Measurements from ENCODE around the gene TPRX2.
"Not testable (repeated sequence)": the region's sequence is repeated elsewhere in the genome, so short reads cannot be mapped to it uniquely, and the experiment has no call there.

TPRX2 gene

DNA sequence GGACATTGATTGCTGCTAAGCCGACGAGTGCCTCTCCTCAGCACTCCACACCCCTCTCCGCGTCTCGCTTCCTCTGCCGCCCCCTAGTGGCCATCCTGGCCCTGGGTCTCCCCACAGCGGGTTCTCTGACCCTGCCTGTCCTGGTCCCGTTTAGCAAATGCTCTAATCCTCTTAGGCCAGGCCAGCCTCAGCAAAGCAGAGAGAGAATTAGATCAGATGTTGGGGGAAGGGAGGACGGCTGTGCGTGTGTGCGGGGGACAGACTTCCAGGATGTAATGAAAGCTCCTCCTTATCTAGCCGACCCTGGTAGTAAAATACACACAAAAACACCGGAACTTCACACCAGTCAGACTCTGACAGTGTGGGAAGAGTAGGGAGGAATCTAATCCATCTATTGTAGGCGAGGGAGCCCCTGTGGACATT is 4.5 kb downstream of the TPRX2 start:
- Histone ChIP-seq H3K9ac (ENCODE audit: low read depth, low read length) (no peak overlapping the region), H3K27me3 (ENCODE audit: control insufficient read depth, insufficient read depth, low read length) (peaks cover 4% of the 10 kb centered on the region)

DNA sequence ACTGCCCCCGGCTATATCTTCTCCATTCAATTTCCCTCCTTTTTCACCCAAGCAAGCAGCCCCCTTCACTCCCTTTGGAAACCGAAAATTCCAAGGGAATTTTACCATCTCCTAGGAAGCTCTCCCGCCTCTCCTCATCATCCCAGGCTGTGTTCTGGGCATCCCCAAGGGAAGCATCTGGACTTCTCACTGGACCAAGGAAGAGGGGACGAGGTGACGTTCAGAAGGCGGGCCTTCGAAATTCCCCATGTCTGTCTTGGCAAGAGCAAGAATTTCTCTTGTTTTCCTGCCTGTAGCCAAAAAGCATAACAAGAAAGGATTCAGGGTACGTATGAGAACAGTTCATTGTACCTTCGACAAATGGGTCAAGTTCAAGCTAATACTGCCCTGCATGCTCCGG is 6.1 kb downstream of the TPRX2 start:
- H3K9me3 ChIP-seq (replicated peaks; ENCODE audit: low read length) = no peaks in the 10 kb centered on the region
- no peak overlapping the region for H3K4me3 ChIP-seq (ENCODE audit: low read length)
- no peak overlapping the region for H3K4me2 ChIP-seq (ENCODE audit: low read length)
- H3K36me3 ChIP-seq (ENCODE audit: insufficient read depth, low read length) = no peaks in the 10 kb centered on the region
- no peak overlapping the region for H3K9ac ChIP-seq (ENCODE audit: low read depth, low read length)
- peaks cover 4% of the 10 kb centered on the region for H3K27me3 ChIP-seq (ENCODE audit: control insufficient read depth, insufficient read depth, low read length)
- no peaks in the 10 kb centered on the region for H3K4me1 ChIP-seq (ENCODE audit: control insufficient read depth, insufficient read depth, low read length)

More for the DNA sequence above, 4.5 kb downstream of the TPRX2 start:
- Histone ChIP-seq H3K9me3 (replicated peaks; ENCODE audit: low read length) (no peaks in the 10 kb centered on the region), H3K4me2 (ENCODE audit: low read length) (no peak overlapping the region), H3K36me3 (ENCODE audit: insufficient read depth, low read length) (no peaks in the 10 kb centered on the region), H3K4me3 (ENCODE audit: low read length) (no peak overlapping the region), H3K4me1 (ENCODE audit: control insufficient read depth, insufficient read depth, low read length) (no peaks in the 10 kb centered on the region)

DNA sequence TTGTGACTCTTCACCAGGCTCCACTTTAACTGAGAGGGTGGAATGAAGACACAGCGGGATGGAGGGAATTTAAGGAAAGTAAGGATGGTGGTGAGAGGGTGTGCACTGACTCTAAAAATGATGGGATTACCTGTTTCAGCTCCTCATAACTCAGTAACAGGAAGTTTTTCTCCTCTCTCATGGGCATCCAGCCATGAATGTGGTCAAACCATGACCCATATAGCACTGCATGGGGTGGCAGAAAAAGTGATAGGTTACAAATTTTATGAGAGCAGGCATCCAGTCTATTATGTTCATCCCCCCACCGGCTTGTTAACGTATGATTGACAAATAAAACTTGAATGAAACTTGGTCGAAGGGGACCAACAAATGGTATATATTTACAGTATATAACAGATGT is 19.9 kb downstream of the TPRX2 start:
- Histone ChIP-seq H3K4me1 (ENCODE audit: control insufficient read depth, insufficient read depth, low read length) (no peaks in the 10 kb centered on the region), H3K9ac (ENCODE audit: low read depth, low read length) (no peak overlapping the region), H3K9me3 (replicated peaks; ENCODE audit: low read length) (no peaks in the 10 kb centered on the region), H3K4me2 (ENCODE audit: low read length) (no peak overlapping the region), H3K36me3 (ENCODE audit: insufficient read depth, low read length) (no peaks in the 10 kb centered on the region), H3K4me3 (ENCODE audit: low read length) (no peak overlapping the region), H3K27me3 (ENCODE audit: control insufficient read depth, insufficient read depth, low read length) (peaks cover 12% of the 10 kb centered on the region)

DNA sequence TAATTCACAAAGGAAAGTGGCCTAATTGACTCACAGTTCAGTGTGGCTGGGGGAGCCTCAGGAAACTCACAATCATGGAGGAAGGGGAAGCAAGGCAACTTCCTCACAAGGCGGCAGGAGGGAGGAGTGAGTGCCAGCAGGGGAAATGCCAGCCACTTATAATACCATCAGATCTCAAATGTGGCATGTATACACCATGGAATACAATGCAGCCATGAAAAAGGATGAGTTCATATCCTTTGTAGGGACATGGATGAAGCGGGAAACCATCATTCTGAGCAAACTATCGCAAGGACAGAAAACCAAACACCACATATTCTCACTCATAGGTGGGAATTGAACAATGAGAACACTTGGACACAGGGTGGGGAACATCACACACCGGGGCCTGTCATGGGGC is 20.4 kb downstream of the TPRX2 start:
- H3K36me3 ChIP-seq (ENCODE audit: insufficient read depth, low read length); H3K4me3 ChIP-seq (ENCODE audit: low read length); H3K9ac ChIP-seq (ENCODE audit: low read depth, low read length); H3K4me1 ChIP-seq (ENCODE audit: control insufficient read depth, insufficient read depth, low read length); H3K4me2 ChIP-seq (ENCODE audit: low read length); H3K9me3 ChIP-seq (replicated peaks; ENCODE audit: low read length): not testable (repeated sequence)
- peaks cover 12% of the 10 kb centered on the region for H3K27me3 ChIP-seq (ENCODE audit: control insufficient read depth, insufficient read depth, low read length)

DNA sequence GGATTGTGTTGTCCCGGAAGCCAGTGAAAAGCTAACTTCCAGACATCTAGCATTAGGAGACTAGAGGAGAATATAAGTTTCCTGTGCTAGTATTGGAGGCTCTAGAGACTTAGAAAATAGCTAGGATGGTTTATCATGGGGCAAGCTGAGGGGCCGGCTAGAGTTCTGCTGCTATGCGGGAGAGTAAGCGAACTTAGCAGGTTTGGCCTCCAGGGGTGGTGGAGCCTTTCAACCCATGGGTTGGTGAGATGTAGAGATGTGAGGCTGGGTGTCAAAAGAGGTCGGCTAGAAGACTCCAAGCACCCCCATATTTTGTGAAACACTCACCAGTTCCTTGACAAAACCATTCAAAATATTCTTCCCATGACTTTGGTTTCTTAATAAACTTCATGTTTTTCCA is 22.7 kb downstream of the TPRX2 start:
- Histone ChIP-seq H3K27me3 (ENCODE audit: control insufficient read depth, insufficient read depth, low read length) (peaks cover 27% of the 10 kb centered on the region), H3K4me1 (ENCODE audit: control insufficient read depth, insufficient read depth, low read length) (no peaks in the 10 kb centered on the region), H3K4me3 (ENCODE audit: low read length) (no peak overlapping the region), H3K36me3 (ENCODE audit: insufficient read depth, low read length) (no peaks in the 10 kb centered on the region), H3K4me2 (ENCODE audit: low read length) (no peak overlapping the region), H3K9me3 (replicated peaks; ENCODE audit: low read length) (no peaks in the 10 kb centered on the region), H3K9ac (ENCODE audit: low read depth, low read length) (no peak overlapping the region)

DNA sequence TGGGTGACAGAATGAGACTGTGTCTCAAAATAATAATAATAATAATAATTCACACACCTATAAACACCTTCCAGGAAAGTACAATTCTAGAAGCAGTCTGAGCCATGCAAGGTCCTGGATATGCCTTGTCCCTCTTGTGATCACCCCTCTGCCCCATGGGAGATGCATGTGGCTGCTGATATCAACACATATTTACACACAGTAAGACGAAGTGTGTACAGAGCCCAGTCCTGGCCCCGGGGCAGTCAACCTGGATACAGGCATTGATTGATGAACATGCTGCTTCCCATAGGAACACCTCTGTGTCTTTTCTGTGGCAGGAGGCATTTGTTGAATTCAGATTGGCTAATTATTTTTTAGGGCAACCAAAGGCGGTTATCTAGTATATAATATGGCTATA is 23.9 kb downstream of the TPRX2 start:
- Histone ChIP-seq H3K4me2 (ENCODE audit: low read length) (no peak overlapping the region), H3K27me3 (ENCODE audit: control insufficient read depth, insufficient read depth, low read length) (peaks cover 28% of the 10 kb centered on the region), H3K9ac (ENCODE audit: low read depth, low read length) (no peak overlapping the region), H3K4me1 (ENCODE audit: control insufficient read depth, insufficient read depth, low read length) (no peaks in the 10 kb centered on the region), H3K4me3 (ENCODE audit: low read length) (no peak overlapping the region), H3K9me3 (replicated peaks; ENCODE audit: low read length) (no peaks in the 10 kb centered on the region), H3K36me3 (ENCODE audit: insufficient read depth, low read length) (no peaks in the 10 kb centered on the region)

DNA sequence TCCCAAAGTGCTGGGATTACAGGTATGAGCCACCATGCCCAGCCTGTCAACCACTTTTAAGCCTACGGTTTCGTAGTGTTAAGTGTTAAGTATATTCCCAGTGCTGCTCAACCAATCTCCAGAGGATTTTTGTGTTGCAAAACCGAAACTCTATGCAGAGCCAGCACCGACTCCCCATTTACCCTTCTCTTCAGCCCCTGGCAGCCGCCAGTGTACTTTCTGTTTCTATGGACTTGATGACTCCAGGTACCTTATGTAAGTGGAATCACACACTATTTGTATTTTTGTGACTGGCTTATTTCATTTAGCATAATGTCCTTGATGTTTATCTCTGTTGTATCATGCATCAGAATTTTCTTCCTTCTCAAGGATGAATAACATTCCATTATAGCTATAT is 26.0 kb downstream of the TPRX2 start:
- peaks cover 26% of the 10 kb centered on the region for H3K27me3 ChIP-seq (ENCODE audit: control insufficient read depth, insufficient read depth, low read length)

DNA sequence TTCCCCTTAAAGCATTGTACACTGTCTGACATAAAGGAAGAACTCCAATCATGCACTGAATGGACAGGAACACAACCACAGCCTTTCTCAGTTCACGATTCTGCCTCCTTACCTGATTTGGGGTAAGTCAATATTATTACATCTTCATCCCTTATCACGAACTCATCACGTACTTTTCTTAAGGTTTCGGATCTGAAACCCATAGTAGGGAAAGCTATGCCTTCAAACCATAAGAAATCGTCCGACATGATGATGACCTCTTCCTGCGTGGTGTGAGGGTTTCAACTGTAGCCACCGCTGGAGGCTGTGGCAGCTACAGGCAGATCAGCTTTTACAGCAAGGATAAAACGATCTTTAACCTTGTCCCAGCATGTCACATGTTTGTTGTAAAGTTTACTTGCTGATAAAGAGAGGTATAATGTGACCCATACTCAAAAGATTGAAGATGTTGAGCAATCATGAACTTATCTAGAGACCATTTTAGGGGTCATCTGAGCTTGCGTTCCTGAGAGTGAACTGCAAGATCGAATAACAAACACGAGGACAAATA is 27.1 kb downstream of the TPRX2 start, which contains the start of gene SULT2A1:
SULT2A1 (minus strand) TSS at position 306 of the 550 bp plus-strand sequence; CDS start at position 248, 58 bp downstream.
- Histone ChIP-seq H3K9me3 (replicated peaks; ENCODE audit: low read length) (no peaks in the 10 kb centered on the region), H3K9ac (ENCODE audit: low read depth, low read length) (no peak within 1 kb of the TSS), H3K4me1 (ENCODE audit: control insufficient read depth, insufficient read depth, low read length) (no peaks in the 10 kb centered on the region), H3K4me3 (ENCODE audit: low read length) (no peak within 1 kb of the TSS), H3K36me3 (ENCODE audit: insufficient read depth, low read length) (no peaks in the 10 kb centered on the region), H3K4me2 (ENCODE audit: low read length) (no peak within 1 kb of the TSS), H3K27me3 (ENCODE audit: control insufficient read depth, insufficient read depth, low read length) (peaks cover 26% of the 10 kb centered on the region)

More for the DNA sequence above, 26.0 kb downstream of the TPRX2 start:
- Histone ChIP-seq H3K9ac (ENCODE audit: low read depth, low read length) (no peak overlapping the region), H3K4me2 (ENCODE audit: low read length) (no peak overlapping the region), H3K36me3 (ENCODE audit: insufficient read depth, low read length) (no peaks in the 10 kb centered on the region), H3K4me1 (ENCODE audit: control insufficient read depth, insufficient read depth, low read length) (no peaks in the 10 kb centered on the region), H3K9me3 (replicated peaks; ENCODE audit: low read length) (no peaks in the 10 kb centered on the region), H3K4me3 (ENCODE audit: low read length) (no peak overlapping the region)

DNA sequence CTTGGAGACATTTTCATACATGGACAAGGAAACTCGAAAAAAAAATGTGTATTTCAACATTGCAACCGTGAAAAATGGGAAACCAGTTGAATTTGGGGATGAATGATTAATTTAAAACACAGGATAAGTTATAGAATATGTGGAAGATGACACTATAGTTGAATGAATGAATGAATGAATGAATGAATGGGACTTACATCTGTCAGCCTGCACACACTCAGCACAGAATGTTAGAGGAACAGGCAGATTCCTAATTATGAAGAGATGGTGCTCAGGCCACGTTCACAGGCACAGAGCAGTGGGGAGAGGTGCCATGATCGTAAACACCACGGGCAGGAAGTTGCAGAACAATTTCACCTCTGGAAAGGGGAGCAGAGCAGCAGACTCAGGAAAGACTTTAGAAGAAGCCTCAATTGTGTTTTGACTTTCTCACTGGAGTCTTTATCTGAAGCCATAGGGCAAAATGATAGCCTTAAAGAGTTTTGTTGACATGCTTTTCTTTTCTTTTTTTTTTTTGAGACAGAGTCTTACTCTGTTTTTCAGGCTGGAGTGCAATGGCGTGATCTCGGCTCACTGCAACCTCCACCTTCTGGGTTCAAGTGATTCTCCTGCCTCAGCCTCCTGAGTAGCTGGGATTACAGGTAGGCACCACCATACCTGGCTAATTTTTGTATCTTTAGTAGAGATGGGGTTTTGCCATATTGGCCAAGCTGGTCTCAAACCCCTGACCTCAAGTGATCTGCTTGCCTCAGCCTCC is 32.0 kb downstream of the TPRX2 start:
- Histone ChIP-seq H3K9ac (ENCODE audit: low read depth, low read length) (no peak overlapping the region), H3K4me1 (ENCODE audit: control insufficient read depth, insufficient read depth, low read length) (no peaks in the 10 kb centered on the region), H3K36me3 (ENCODE audit: insufficient read depth, low read length) (no peaks in the 10 kb centered on the region), H3K4me3 (ENCODE audit: low read length) (no peak overlapping the region), H3K27me3 (ENCODE audit: control insufficient read depth, insufficient read depth, low read length) (peaks cover 8% of the 10 kb centered on the region), H3K9me3 (replicated peaks; ENCODE audit: low read length) (no peaks in the 10 kb centered on the region), H3K4me2 (ENCODE audit: low read length) (no peak overlapping the region)

DNA sequence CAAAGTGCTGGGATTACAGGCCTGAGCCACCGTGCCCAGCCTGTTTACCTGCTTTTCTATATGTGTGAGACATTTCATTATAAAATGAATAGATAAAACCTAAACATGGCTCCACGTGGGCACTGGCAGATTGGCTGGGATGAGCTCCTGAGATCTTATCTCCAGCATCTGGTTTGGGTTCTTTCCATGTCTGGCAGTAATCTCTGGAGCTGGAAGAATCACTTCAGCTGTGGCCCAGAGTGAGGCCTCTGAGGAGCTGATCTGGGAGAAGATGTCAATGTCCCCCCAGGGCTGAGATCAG is 32.5 kb downstream of the TPRX2 start:
- H3K4me1 ChIP-seq (ENCODE audit: control insufficient read depth, insufficient read depth, low read length) = no peaks in the 10 kb centered on the region
- no peaks in the 10 kb centered on the region for H3K9me3 ChIP-seq (replicated peaks; ENCODE audit: low read length)
- H3K36me3 ChIP-seq (ENCODE audit: insufficient read depth, low read length) = no peaks in the 10 kb centered on the region
- H3K4me3 ChIP-seq (ENCODE audit: low read length) = no peak overlapping the region
- H3K27me3 ChIP-seq (ENCODE audit: control insufficient read depth, insufficient read depth, low read length) = peaks cover 4% of the 10 kb centered on the region
- H3K4me2 ChIP-seq (ENCODE audit: low read length) = no peak overlapping the region
- H3K9ac ChIP-seq (ENCODE audit: low read depth, low read length) = no peak overlapping the region

DNA sequence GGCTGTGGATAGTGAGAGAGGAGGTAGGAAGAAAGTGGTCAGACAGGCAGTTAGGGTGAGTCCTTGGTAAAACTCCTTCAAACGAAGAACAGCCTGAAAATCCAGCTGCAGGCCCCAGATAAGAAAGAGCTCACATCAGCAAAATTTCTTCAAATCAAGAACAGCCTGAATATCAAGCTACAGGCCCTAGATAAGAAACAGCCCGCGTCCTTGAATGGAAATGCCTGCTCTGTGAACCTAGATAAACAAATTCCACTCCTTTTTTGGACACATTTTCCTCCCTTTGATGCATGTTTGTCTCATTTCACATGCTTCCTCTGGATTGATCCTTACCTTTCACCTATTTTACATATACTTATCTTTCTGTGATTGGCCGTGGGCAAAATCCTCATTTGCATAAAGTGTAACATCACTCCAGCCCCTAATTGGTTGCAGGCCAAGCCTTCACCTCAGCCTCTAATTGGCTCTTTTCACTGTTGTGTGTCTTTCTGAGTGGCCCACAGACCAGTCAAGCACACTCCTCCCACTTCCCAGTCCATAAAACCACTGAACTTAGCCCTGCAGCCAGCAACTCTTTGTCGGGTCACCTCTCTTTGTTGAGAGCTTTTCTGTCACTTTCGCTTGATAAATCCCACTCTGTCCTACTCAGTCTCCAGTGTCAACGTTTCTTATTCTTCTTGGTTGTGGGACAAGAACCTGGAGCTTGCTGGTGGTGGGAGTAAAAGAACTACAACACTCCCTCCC is 33.1 kb downstream of the TPRX2 start:
- Histone ChIP-seq H3K4me2 (ENCODE audit: low read length) (no peak overlapping the region), H3K4me3 (ENCODE audit: low read length) (no peak overlapping the region), H3K36me3 (ENCODE audit: insufficient read depth, low read length) (no peaks in the 10 kb centered on the region), H3K9ac (ENCODE audit: low read depth, low read length) (no peak overlapping the region), H3K27me3 (ENCODE audit: control insufficient read depth, insufficient read depth, low read length) (peaks cover 4% of the 10 kb centered on the region), H3K4me1 (ENCODE audit: control insufficient read depth, insufficient read depth, low read length) (no peaks in the 10 kb centered on the region), H3K9me3 (replicated peaks; ENCODE audit: low read length) (no peaks in the 10 kb centered on the region)
